ENCODE data around the gene DSCAM.

DNA sequence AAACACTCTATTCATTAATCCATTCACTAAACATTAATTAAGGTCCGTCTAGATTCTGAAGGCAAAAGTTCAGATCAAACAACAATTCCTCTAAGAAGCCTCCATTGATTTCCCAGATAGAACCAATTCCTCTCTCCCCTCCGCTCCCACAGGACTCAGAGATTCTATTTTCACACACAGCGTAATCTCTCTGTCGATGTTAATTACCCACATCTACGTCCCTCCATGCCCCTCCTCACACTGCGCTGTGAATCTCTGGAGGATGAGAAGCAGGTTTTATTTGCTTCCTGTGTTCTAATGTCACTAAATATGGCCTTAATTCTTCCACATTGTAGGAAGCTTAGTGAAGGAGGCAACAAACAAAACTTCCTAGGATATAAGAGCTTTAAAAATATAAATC, 306.7 kb downstream of the DSCAM start:
- TF ChIP-seq, protein P1, sequence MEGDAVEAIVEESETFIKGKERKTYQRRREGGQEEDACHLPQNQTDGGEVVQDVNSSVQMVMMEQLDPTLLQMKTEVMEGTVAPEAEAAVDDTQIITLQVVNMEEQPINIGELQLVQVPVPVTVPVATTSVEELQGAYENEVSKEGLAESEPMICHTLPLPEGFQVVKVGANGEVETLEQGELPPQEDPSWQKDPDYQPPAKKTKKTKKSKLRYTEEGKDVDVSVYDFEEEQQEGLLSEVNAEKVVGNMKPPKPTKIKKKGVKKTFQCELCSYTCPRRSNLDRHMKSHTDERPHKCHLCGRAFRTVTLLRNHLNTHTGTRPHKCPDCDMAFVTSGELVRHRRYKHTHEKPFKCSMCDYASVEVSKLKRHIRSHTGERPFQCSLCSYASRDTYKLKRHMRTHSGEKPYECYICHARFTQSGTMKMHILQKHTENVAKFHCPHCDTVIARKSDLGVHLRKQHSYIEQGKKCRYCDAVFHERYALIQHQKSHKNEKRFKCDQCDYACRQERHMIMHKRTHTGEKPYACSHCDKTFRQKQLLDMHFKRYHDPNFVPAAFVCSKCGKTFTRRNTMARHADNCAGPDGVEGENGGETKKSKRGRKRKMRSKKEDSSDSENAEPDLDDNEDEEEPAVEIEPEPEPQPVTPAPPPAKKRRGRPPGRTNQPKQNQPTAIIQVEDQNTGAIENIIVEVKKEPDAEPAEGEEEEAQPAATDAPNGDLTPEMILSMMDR (IDR thresholded peaks at IDR 0.05; ENCODE audit: extremely low read depth in 1 of 2, insufficient read depth in 1 of 2, low read depth in 1 of 2, low read length in 2 of 2): no peak
- no peak for TF ChIP-seq POLR2A (IDR thresholded peaks at IDR 0.05; ENCODE audit: low read depth, low read length)
